G401.6 (cell line): Measurements from ENCODE around the gene QKI.
"Not testable (repeated sequence)": the region's sequence is repeated elsewhere in the genome, so short reads cannot be mapped to it uniquely, and the experiment has no call there.

Experiments used
- FAIRE-seq: peaks from 2 replicates; lab custom pipeline; 2012; peaks lifted over from hg19 to GRCh38; lab: Jason Lieb, UNC

The QKI gene

DNA sequence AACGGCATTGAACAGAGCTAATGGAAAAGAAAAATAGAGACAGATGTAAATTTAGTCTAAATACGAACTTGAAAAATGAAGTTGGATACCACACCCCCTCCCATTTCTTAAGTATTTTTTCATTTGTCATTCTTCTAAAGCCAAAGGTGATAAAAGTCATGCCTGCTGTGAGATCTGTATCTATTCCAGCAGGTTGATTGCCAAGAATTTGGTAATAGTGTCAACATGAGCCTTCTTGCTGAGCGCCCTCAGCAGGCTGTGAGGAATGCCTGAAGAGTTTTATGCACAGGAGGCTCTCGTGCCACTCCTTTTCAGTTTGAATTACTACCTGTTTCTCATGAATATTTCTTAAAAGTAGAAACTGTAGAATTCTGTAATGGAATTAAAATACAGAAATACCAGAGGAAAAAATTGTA, 165.4 kb downstream of the QKI start:
- FAIRE-seq, result no peak

DNA sequence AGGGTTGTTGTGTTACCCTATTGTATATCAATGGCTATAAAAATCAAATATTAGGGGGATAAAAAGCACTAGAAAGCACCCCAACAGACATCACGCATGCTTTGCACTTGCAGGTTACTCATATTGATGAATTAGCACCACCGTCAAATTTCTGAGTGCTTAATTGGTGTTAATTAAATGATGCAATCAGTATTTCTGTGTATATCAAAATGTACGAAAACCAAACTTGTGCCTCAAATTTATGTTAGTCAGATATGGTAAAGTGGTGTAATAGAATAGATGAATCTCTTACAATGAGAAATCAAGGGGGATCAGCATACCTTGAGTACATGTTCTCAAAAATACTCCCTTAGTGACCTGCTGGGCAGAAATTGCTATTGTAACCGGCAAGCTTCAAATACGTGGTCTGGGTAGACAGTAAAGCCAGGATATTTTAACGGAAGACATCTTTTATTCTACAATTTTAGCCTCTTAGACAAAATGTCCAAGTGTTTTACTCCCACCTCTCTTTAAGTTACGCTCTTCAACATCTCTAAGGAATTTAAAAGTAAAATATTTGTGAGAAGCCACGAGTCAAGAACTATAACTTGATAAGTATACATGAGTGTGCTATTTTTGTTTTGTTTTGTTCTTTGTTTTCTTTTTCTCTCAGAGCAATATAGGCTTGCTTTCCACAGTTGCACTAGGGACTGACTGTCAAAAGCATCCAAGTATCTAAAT, 166.0 kb downstream of the QKI start:
- no peak for FAIRE-seq

DNA sequence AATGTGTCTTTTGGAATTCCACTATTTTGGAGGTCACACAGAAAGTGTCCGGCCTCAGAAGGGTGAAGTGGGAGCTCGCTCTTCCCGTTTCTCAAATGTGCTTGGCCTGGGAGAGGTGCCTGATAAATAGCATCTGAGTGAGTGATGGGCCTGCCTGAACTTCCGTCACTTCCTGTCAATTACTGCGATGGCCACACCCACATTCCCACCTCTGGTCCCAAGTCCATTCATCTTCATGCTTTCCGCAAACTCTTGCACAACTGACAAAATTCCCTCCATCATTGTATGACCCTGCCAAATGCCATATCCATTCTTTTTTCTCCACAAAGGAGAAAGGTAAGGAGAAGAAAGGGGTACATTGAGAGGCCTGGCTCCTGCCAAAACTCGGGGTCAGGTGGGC, 169.0 kb downstream of the QKI start:
- FAIRE-seq, result no peak

DNA sequence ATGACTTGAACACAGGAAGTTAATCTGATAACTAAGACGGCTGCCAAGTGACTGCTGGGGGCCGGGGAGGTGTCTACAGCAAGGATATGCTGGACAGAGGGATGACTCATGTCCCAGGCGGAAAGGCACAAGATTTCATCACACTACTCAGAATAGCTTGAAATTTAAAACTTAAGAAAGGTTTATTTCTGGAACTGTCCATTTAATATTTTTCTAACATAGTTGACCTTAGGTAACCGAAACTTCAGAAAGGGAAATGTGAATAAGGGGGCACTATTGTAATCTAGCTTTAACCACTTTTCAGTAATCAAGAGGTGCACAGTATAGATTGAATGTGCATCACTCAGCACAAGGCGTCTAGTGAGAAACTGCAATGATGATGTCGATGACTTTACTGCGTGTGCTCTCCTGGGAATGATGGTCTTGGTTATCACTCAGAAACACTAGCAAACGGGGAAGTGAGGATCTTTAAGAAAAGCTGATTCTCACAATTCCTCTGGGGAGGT, 171.5 kb downstream of the QKI start:
- no peak for FAIRE-seq

DNA sequence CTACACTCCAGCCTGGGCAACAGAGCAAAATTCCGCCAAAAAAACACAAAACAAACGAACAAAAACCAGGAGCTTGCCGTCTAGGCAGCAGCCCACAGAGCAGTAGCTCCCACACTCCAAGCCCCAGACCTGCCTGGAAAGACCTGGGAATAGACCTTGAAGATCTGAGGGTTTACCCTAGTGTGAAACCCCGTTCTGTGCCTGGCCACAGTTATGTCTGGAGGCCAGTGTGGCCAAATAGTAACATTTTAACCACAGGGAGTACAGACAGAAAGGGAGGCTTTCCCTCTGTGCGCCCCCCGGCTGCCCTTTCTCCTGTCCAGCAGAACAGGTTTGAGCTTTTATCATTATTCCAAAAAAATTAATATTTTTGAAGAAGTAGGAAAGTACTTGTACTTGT, 172.4 kb downstream of the QKI start:
- no peak for FAIRE-seq

DNA sequence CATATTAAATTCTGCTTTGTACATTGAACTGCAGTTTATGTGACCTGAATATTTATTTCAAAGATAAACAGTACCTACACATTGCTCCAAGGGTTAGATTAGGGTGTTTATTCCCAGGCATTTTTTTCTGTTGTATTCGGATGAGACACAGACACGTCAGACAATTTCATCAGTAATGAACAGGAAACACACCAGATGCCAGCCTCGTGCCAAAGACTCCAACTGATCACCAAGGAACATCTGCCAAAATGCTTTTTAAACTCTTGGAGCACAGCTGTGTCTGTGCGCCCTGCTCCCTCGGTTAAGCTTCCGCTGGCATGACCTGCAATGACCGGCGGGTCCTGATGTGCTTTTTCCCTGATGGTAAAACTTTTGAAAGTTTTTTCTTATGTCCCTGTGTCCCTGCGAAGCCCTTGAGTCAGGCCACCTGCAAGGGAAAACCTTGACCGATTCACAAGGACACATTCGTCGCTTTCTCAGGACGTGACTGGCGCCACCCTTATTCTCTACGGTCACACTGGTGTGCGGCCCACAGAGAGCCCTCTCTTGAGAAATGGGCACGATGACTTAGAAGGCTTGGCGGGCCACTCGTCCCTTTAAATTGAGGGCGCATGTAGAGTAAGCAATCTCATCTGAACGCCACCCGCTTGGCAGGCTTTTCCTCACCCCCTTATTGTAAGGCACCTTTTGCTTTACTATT, 173.9 kb downstream of the QKI start:
- FAIRE-seq, result no peak

DNA sequence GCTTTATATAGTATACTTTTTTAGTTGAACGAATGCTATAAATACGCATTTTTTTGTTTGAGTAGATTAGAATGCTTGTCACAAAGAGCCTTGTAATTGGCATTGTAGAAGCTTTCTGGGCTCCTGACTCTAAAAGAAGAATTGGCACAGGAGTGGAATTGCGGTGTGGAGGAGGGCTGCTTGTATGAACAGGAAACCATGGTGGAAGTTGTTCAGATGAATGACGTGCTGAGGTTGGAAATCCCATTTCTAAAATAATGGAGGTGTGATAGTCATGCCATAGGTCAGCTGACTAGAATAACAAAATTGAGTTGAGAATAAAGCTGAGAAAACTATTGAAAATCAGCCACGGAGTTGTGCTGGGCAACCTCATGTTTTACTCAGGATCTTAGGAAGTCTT, 174.9 kb downstream of the QKI start:
- no peak for FAIRE-seq

DNA sequence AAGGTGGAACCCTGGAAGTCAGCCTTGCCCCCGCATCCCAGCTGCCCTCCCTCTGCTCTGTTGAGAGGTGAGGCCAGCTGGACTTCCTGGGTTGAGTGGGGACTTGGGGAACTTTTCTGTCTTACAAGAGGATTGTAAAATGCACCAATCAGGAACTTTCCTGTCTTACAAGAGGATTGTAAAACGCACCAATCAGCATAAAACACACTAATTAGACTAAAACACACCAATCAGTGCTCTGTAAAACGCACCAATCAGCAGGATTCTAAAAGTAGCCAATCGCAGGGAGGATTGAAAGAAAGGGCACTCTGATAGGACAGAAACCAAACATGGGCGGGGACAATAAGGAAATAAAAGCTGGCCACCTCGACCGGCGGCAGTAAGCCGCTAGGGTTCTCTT, 175.6 kb downstream of the QKI start:
- FAIRE-seq, result not testable (repeated sequence)

DNA sequence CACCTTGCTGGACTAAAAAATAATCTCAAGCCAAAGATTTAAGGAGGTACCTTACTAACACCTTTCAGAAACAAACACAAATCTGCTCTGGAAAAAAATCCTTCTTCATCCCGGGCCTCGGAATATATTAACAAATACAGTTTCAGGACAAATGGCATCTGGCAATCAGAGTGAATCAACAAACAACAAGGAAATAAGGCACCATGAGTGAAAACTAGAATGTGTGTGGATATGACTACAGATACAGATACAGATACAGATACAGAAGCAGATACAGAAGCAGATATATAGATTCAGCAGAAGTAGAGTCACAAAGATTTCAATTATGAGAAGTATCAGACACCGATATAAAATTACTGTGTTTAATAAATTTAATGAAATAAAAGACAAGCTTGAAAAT, 178.4 kb downstream of the QKI start:
- no peak for FAIRE-seq

DNA sequence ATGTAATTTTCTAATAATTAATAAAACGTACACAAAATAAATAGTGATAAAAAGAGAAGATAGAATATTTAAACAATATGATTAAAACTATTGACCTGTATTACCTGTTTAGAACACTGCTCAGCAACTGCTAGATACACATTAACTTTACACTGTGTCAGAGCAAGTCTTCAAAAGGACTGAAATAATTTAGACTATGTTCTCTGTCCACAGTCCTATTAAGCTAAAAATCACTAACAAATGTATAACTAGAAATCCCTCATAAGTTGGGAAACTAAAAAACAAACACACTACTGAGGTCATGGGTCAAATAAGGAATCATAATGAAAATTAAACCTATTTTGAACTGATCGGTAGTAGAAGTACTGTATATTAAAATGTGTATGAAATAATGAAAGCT, 181.7 kb downstream of the QKI start:
- no peak for FAIRE-seq

DNA sequence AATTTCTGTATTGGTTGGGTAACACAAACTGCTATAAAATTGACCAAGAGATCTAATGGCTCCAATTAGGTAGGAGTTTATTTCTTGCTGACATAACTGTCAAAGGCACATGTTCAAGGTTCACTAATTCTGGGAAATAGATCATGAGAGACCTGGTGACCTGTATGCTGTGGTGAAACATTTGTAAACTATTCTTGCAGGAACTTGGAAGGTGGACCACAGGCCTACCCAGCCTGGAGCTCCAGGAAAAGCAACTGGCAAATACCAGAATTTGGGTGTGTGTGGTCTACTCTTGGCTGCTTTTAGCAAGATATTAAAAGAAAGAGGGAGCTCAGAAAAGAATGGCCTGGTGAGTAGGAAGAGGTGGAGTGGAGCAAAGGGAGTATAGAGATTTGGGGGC, 184.6 kb downstream of the QKI start:
- no peak for FAIRE-seq

DNA sequence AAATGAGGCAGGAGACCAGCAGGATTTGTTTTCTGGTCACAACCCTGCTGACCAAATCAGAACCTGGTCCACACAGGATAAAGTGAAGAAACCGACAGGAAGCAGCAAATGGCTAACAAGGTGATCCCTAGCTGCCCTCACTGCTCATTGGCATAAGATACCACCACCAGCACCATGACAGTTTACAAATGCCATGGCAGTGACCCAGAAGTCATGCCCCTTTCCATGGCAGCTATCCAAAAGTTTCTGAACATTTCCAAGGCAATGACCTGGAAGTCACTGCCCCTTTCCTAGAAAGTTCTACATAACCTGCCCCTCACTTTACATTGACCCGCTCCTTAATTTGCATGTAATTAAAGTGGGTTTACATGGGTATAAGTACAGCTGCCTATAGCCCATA, 185.2 kb downstream of the QKI start:
- FAIRE-seq, result no peak

DNA sequence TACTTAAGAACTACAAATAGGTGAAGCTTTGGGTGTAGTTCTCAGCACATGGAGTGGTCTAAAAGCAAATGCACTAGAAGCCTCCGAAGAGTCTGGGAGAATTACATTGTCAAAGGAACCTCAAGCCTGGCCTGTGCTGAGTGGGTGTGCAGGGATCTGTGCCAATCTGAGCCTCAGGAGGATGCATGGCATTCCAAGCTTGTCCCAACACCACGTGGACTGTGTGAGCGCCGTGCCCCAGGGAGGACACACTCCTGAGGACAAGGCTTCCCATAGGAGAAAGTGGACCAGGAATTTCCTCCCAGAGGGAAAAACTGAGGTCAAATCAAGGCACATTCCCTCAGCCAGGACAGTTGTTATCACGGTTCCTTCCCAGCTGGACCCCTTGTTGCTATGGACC, 185.8 kb downstream of the QKI start:
- FAIRE-seq, result no peak

DNA sequence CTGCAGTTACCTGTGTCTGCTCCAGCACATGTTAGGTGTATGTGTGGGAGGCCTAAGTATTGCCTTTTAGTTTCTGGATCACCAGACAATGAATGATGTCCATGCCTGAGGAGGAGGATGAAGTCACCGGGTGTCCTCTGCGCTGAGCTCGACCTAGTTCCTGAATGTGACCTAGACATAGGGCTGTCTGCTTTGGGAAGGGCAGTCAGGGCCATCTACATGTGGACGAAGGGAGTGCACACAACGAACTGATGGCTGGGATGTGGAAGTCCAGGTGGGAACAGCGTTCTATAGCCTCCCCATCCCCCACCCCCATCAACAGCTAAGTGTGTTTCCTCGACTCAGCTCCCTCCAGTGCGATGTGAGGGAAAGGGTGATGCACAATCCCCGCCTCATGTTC, 186.3 kb downstream of the QKI start:
- no peak for FAIRE-seq

DNA sequence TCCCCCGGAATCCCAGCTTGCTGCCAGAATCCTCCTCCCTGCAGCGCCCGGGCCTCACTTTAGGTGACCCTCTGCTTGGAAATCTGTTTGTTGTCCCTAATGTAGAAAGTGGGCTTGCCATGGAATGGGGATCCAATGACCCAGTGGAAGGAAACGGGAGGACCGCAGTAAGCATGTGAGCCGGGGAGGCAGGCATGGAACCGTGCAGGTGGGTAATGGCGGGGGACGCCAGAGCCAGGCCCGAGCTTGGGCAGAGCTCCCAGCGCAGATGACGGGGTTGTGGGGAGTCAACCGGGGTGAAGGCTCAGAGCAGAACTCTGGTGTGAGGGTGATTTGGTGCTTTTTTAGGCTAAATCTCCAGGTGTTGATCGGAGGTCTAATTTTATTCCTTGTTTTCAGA, 188.3 kb downstream of the QKI start:
- no peak for FAIRE-seq

DNA sequence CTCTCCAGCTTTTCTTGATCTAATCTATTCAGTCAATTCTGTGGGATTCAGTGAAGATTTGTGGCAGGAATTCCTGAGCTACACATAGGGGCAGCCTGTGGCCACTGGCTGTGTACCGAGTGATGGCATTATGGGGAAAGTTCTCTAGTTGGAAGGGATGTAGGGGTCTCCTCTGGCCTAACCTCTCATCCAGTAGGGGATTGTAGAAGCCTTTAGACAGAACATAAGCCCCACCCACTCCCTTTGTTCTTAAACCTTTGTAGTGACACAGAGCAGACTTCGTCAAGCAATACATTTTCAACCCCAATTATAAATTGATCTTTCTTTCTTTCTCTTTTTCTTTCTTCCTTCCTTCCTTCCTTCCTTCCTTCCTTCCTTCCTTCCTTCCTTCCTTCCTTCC, 188.9 kb downstream of the QKI start:
- no peak for FAIRE-seq

DNA sequence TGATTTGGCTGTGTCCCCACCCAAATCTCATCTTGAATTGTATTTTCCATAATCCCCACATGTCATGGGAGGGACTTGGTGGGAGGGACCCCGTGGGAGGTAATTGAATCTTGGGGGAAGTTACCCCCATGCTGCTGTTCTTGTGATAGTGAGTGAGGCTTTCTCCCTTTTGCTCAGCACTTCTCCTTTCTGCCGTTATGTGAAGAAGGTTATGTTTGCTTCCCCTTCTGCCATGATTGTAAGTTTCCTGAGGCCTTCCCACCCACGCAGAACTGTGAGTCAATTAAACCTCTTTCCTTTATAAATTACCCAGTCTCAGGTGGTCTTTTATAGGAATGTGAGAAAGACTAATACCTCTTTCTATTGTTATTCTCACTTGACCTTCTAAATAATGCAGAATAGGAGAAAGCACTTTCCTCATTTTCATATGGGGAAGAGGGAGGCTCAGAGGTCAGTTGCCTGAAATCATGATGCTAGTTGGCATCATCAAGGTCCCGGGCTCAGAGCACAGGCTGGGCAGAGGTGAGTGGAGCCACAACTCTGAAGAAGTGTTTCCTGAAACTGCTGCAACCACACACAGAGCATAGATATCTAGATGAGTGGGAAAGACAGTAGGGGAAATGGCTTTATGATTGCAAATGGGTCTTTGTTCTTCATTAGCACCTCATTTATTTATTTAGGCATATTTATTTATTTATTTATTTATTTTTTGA, 191.0 kb downstream of the QKI start:
- no peak for FAIRE-seq

DNA sequence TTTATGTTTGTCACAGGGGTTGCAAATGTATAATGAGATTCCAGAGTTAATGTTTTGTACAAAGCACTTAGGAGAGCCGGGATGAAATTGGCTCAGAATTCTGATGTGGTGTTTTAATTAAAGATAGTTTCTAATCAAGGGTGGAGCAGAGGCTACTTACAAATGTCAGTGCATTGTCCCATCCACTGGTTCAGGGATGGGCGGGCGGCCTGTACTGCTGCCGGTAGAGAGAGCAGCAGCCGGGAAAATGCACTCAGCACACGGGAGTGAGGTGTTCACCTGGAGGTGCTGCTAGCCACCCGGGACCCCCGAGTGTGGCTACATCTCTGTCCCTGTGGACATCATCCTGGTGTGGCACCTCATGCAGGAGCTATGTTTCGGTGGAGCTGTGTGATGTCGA, 193.3 kb downstream of the QKI start:
- FAIRE-seq, result no peak

DNA sequence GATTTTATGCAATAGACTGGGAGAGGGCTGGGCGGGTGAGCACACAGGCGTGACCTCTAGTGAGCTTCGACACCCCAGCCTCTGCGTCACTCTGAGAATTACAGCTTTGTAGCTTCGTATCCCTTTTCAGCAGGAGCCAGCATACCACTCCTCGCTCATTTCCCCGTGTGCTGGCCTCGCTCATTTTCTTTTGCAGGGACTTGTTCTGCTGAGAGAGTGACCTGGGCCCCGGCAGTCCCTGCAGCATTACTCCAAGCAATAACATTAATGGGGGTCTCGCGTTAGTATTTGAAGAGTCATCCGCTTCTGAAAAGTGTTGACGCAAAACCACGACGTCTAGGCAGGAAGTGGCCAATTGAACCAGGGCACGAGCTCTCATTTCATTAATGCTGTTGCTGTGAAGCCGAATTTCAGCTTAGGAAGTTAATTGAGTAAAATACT, 193.7 kb downstream of the QKI start:
- no peak for FAIRE-seq

DNA sequence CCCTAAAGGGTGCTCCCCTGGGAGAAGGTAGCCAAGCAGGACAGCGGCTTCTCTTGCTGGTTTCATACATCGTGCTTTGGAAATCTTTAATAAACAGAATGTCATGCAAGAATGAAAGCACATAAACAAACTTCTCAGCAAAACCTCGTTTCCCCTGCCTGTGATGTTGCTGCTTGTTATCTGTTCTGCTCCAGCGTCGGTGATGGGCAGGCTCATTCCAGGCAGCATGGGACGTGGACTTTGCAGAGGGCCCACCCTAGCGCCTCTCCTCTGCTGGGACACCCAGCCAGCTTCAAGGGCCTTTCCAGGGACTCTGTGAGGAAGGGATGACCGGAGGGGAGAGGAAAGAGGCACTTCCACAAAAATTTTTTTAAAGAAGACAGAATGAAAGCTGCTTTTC, 197.7 kb downstream of the QKI start:
- FAIRE-seq, result no peak

DNA sequence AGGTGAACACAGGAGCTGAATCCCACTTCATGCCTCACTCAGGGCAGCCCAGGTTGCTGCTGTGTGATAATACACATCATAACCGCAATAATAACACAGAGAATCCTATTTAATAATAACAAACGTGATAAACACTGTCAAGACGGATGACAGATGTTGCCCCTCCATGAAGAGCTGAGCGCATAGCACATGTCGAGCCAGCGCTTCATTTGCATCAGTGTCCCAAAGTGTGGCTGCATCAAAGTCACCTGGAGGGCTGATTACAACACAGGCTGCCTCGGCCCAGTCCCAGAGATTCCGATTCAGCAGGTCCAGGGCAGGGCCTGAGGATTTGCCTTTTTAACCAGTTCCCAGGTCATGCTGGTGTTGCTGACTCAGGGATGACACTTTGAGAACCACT, 198.5 kb downstream of the QKI start:
- FAIRE-seq, result no peak

DNA sequence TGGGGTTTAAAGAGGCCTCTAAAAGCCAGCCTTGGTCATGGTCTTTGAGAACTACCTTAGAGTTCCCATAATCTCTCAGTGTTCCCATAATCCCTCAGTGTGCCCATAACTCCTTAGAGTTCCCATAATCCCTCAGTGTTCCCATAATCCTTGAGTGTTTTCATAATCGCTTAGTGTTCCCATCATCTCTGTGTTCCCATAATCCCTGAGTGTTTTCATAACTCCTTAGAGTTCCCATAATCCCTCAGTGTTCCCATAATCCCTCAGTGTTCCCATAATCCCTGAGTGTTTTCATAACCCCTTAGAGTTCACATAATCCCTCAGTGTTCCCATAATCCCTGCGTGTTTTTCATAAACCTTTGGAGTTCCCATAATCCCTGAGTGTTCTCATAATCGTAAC, 199.2 kb downstream of the QKI start:
- no peak for FAIRE-seq

DNA sequence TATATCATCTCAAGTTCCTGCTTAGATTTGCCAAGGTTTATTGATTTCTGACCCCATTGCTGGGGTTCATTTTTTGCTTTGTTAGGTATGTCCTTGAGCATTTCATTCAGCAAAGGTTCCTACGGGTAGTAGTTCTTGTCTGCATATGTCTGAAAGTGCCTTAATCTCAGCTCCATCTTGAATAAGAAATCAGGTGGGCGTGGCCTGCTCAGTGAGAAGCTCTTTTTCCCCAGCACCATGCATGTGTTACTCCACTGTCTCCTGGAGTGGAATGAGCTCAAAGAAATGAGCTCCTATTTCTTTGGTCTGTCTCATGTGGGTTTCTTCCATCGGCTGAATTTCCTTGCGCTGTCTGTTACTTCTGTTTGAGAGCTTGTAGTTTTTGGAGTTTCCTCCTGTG, 201.9 kb downstream of the QKI start:
- no peak for FAIRE-seq
